Left renal pelvis (tissue), 4 donors: ENCODE results near the gene HAGHL. TPM values are rescaled to one million over a fixed set of nuclear protein-coding genes. Genes with fewer than 3 reads are reported as not detected.

ENCODE experiments used
- DNase-seq, 4 donors: peaks; one replicate each; pipeline ENCODE4 v3.0.0-alpha.2; 2013; ENCODE audit warnings: low read depth in 4 of 4, low spot score in 3 of 4
- polyA plus RNA-seq, 4 donors: library from polyadenylated mRNA; unstranded; fragments of 120-200 nt; gene quantifications; one replicate each; pipeline ENCODE4 v1.2.1, GENCODE V29; 2013; ENCODE audit not compliant: insufficient read length in 4 of 4

Gene HAGHL
- 1 to 10 TPM; 2.4 to 7.9 (median 4.1) TPM for polyA plus RNA-seq

- no peak for DNase-seq
These were observed at the start of gene HAGHL, which contains the start of gene CCDC78 for GRCh38 chr16:726438-727290. HAGHL (plus strand) TSS chr16:727106; CDS start chr16:727510, 404 bp downstream. CCDC78 (minus strand) TSS chr16:726443; CDS start chr16:726367, 76 bp downstream.

GRCh38 chr16:677316-678190 is 49.4 kb upstream of the HAGHL start:
- no peak for DNase-seq

GRCh38 chr16:678209-678857 is 48.6 kb upstream of the HAGHL start:
- no peak for DNase-seq

- no peak for DNase-seq
These were observed 47.8 kb upstream of the HAGHL start for GRCh38 chr16:678858-679813.

GRCh38 chr16:679814-680624 is 46.9 kb upstream of the HAGHL start, which contains the start of gene STUB1:
STUB1 (plus strand) TSS chr16:680410; CDS start chr16:680526, 116 bp downstream.
- peak in 2 of 4 donors; percentile 57 to 66 for DNase-seq

GRCh38 chr16:680625-680945 is 46.3 kb upstream of the HAGHL start:
- DNase-seq, result no peak

- DNase-seq, result no peak
These were observed 45.8 kb upstream of the HAGHL start for GRCh38 chr16:680967-681745.

- DNase-seq, result no peak
These were observed 45.0 kb upstream of the HAGHL start for GRCh38 chr16:681746-682427.

- DNase-seq, result no peak
These were observed 44.2 kb upstream of the HAGHL start for GRCh38 chr16:682493-683395.

GRCh38 chr16:683396-684070 is 43.4 kb upstream of the HAGHL start:
- DNase-seq, result no peak

GRCh38 chr16:684071-684794 is 42.7 kb upstream of the HAGHL start, which contains the start of gene JMJD8:
JMJD8 (minus strand) TSS chr16:684334; CDS start chr16:684319, 15 bp downstream.
- peak in 3 of 4 donors; percentile 80 to 90 (median 89) for DNase-seq

GRCh38 chr16:684961-685696 is 41.8 kb upstream of the HAGHL start:
- DNase-seq, result no peak

GRCh38 chr16:685967-686366 is 40.9 kb upstream of the HAGHL start:
- no peak for DNase-seq

GRCh38 chr16:686459-687260 is 40.2 kb upstream of the HAGHL start:
- DNase-seq, result no peak
